NCI-H2107 (cell line): ENCODE data around the gene SLC2A5.

Experiments used
- DNase-seq: peaks from one replicate; lab custom pipeline; 2025; lab: John Stamatoyannopoulos, UW

The SLC2A5 gene

GRCh38 chr1:9088807-9089206 lies 19.4 kb upstream of the SLC2A5 start:
- no peak for DNase-seq

- DNase-seq, result no peak
Measured at GRCh38 chr1:9087411-9088125, 18.1 kb upstream of the SLC2A5 start.

DNA sequence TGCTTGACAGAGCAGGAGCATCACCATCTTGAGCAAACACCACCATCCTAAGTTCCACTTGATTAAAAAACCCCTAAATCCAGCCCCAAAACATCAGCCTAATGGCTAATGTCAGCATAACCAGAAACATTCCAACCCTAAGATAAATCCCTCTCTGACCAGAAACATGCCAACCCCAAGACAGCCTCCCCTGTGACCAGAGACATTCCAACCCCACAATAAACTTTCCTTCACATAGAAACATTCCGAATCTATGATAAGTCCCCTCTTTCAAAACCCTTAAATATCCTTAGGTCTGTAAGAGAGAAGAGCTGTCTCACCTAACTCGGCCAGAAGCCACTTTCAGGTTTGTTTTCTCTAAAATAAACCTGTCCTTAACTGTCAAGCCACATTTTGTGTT lies 17.4 kb upstream of the SLC2A5 start:
- DNase-seq, result no peak

DNA sequence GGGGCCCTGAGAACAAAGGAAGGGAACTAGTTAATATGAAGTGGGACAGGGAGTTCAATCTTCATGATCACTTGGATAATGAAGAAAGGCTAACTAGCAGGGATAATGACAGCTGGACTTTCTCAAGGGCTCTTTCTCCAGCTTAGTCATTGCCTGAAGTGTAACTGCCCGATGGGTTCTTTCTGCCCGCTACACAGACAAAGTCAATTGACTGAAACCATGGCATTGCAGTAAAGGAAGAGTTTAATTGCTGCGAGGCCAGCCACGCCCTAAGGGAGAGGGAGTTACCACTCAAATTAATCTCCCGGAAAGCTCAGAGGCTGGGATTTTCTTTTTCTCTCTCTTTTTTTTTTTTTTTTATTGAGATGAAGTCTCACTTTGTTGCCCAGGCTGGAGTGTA lies 16.6 kb upstream of the SLC2A5 start:
- DNase-seq, result no peak

- no peak for DNase-seq
Measured at GRCh38 chr1:9085306-9085940, 16.0 kb upstream of the SLC2A5 start.

GRCh38 chr1:9084906-9085305 lies 15.5 kb upstream of the SLC2A5 start:
- DNase-seq, result no peak

GRCh38 chr1:9081473-9081872 lies 12.0 kb upstream of the SLC2A5 start:
- no peak for DNase-seq

DNA sequence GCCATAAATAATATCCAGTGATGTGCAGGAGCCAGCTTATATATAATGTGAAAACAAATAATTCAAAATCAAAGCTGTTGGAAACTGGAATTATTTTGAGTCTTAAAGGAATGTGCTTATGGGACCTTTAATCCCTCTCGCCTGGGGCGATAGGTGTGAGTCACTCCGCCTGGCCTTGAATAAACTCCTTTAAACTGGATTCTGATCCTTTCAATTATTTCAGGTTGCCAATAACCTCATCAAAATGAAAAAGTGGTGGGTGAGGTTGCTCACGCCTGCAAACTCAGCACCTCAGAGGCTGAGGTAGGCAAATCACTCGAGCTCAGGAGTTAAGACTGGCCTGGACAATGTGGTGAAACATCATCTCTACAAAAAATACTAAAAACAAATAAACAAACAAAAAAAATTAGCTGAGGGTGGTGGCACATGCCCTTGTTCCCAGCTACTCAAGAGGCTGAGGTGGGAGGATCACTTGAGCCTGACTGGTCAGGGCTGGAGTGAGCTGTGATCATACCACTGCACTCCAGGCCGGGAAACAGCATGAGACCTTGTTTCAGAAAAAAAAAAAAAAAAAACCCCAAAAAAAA lies 11.4 kb upstream of the SLC2A5 start:
- no peak for DNase-seq

DNA sequence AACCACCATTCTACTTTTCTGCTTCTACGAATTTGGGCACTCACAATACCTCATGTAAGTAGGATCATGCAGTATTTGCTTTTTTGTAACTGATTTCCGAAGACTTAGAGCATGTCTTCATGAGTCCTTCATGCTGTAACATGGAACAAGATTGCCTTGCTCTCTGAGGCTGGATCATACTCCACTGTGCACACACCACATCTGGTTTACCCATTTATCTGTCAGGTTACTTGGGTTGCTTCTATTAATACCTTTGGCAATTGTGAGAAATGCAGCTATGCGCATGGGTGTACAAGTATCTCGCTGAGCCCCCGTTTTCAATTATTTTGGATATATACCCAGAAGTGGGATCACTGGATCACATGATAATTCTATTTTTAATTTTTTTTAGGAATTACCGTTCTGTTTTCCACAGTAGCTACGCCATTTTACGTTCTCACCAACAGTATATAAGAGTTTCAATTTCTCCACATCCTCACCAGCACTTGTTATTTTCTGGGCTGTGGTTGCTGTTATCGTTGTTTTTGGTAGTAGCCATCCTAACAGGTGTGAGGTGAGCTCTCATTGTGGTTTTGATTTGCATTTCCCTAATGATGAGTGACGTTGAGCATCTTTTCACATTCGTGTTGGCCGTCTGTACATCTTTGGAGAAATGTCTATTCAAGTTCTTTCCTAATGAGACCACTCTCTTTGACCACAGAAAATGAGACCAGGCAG lies 10.7 kb upstream of the SLC2A5 start:
- no peak for DNase-seq

- DNase-seq, result no peak
Measured at GRCh38 chr1:9078752-9079500, 9.5 kb upstream of the SLC2A5 start.

DNA sequence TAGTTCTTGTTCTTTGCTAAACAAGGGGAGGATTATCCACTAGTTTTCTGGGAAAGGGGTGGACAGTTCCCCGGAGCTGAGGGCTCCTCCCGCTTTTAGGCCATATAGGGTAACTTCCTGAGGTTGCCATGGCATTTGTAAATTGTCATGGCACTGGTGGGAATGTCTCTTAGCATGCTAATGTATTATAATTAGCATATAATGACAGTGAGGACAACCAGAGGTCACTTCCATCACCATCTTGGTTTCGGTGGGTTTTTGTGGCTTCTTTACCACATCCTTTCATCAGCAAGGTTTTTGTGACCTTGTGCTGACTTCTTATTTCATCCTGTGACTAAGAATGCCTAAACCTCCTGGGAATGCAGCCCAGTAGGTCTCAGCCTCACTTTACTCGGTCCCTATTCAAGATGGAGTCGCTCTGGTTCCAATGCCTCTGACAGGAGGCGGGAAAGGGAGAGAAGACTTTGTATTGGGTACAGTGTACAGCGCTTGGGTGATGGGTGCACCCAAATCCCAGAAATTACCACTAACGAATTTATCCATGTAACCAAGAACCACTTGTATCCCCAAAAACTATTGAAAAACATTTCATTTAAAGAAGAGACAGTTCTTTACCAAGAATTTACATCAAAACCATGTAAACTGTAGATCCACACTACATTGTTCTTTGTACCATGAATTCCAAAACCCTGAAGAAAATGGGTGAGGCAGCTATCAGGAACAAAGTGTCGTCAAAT lies 8.7 kb upstream of the SLC2A5 start:
- no peak for DNase-seq

DNA sequence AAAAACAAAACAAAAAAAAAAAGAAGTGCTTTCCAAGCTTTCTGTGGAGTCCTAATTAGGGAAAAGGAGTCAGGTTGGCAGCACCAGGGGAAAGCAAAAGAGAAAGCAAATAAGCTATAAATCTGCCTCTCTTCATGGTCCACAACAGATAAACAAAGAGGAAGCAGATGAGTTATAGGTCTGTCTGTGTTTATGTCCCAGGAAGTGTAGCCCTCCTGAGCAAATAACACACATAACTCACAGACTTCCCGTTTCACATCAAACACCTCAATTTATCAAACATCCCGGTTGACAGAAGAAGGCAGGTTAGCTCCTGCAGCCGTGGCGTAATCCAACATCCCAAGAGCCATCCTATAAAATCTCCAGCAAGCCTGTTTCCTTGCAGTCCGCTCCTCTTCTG lies 5.6 kb upstream of the SLC2A5 start:
- DNase-seq, result no peak

- DNase-seq, result no peak
Measured at GRCh38 chr1:9073143-9073542, 3.7 kb upstream of the SLC2A5 start.

DNA sequence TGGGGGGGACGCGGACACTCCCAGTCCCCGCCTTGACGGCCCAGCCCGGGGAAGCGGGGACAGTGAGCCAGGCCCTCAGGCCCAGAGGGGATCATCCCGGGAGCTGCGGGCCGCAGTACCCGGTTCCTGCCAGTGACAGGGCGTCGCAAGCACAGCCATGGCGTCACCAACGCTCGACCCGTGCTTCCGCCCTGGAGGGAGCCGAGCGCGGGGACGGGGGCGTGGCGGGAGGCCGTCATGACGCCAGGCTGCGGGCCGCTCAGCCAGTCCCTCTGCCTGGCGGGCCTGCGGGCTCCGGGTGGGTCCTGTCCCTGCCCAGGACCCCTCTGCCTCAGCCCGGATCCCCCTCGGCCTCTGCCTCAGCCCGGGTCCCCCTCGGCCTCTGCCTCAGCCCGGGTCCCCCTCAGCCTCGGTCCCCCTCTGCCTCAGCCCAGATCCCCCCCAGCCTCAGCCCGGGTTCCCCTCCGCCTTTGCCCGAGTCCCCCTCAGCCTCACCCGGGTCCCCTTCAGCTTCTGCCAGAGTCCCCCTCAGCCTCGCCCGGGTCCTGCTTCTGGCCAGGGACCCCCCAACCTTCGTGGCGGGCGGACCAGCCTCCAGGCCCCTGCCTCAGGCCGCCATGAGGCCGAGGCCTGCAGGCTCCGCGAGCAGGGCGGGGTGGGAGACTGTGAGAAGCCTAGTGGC lies 2.3 kb upstream of the SLC2A5 start:
- DNase-seq, result no peak

- DNase-seq, result no peak
Measured at GRCh38 chr1:9070486-9070885, 1.1 kb upstream of the SLC2A5 start.

- DNase-seq, result no peak
Measured at GRCh38 chr1:9068981-9069325, 482 bp downstream of the SLC2A5 start.

DNA sequence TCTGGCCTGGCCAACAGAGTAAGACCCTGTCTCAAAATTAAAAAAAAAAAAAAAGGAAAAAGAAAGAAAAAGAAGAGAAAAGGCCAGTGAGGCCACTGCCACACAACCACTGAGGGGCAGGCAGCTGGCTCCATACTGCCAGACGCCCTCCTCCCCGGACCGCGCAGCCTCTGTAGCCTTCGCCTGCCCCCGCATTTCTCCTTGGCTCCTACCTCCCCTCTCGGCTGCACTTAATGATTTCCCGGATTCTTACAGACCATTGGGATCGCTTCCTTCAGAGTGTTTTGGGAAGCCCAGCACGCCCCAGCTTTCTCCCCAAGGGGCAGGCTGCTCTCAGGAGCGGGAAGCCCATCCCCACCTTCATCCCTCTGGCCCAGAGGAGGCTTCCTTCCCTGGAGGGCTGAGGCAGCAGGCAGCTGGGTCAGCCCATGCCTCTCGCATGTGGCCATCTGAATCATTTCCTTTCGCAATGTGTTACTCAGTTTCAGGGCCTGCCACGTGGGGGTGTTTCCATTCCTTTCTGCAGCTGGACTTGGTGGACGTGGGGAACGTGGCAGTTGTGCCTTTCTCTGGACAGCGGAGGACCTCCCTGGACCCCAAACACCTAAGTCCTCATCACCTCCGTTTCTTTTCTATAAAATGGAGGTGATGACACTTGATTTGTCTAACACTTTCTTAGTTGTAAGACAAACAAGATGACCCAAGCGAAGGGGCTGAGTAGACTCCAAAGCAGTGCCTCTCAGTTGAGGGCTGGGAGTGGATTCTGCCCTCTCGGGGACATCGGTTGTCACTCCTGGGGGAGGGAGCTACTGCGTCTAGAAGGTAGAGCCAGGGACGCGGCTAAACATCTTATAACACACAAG lies 2.3 kb downstream of the SLC2A5 start:
- DNase-seq, result no peak

DNA sequence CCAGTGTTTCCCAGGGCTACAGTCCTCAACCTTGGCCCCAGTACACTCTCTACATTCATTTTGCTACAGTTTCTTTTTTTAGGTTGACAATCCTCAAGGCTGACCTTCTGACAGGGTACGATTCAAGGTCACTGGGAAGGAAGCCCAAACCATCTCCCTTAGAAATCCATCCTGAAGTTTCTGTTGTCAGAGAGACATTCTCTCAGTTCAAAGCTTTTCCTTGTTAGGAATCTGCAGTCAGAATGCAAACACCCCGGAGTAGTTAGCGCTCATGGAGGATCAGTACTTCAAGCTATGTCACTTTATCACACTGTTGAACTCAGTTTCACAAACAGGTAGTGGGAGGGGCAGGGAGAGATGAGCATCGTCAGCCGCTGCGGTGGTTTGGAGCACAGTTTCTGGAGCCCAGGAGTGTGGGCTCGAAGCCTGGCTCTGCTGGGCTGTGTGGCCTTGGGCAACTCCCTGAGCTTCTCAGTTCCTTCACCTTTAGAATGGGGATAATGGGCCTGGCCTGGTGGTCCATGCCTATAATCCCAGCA lies 4.2 kb downstream of the SLC2A5 start:
- DNase-seq, result no peak

DNA sequence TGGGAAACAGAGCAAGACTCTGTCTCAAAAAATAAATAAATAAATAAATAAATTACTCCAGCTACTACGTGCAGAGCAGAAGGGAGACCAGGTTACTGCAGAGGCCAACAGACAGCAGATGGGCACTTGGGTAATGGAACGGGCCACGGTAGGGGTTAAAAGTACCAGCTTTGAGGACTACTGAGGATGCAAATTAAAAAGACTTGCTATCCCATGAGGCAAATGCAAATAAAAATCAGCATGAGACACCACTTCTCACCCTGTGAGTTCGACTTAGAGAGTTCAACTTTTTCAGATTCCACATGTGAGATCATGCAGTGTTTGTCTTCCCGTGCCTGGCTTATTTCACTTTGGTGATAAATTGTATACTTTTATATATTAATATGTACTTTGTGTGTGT lies 6.6 kb downstream of the SLC2A5 start:
- no peak for DNase-seq

DNA sequence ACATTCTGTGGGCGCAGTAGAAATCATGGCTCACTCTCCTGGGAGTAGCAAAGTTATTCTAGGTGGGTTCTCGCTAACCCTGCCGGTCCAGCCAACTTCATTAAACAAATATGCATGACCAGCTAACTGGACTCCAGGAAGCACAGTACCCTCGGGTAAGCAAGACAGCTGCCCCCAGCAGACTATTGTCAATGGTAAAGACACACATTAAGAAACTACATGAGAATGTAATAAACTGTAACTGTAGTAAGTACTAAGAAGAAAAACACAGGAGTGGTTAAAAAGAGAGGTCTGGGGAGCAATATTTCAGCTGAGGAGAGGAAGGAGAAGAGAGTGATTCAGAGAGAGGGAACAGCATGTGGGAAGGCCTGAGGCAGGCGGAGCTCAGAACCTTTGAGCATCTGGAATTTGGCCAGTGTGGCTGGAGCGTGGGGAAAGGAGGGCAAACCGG lies 7.4 kb downstream of the SLC2A5 start:
- no peak for DNase-seq
